Measurements from ENCODE around the gene HOGA1. TPM values are rescaled to one million over a fixed set of nuclear protein-coding genes. Genes with fewer than 3 reads are reported as not detected.

Gene HOGA1
- total and polyA plus RNA-seq, 2 of the 13 experiments (the other 11 are each of a cell fraction or from before 2014, with no cell fraction given): 7.6 to 19.5 TPM

DNA sequence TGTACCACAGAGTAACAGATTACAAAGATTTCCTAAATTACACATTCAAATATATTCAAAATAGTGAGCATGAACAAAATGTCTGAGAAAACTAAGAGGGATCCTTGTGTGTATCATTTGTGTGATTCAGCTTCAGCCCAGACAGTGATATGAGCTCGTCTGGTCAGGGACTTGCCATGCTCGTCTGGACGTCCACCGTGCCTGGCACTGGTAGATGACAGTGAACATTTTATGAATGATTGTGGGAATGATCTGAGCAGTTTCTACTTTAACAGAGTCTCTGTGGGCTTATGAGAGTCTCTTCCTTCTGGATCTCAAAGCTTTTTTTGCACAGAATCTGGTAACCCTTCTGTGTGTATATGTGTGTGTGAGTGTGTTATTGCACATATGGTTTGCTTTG lies 45.8 kb upstream of the HOGA1 start (continued):
- TF ChIP-seq PHF8 (CRISPR knock-in tag; IDR thresholded peaks at IDR 0.05) (no peak), AGO2 (optimal IDR thresholded peaks at IDR 0.05; ENCODE audit: low read depth, low read length) (no peak), FOXJ3 (CRISPR knock-in tag; IDR thresholded peaks at IDR 0.05; ENCODE audit: borderline replicate concordance) (no peak)
- TF ChIP-seq, protein P1, sequence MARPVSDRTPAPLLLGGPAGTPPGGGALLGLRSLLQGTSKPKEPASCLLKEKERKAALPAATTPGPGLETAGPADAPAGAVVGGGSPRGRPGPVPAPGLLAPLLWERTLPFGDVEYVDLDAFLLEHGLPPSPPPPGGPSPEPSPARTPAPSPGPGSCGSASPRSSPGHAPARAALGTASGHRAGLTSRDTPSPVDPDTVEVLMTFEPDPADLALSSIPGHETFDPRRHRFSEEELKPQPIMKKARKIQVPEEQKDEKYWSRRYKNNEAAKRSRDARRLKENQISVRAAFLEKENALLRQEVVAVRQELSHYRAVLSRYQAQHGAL (CRISPR knock-in tag; IDR thresholded peaks at IDR 0.05; ENCODE audit: not compliant biosample characterization): no peak
- TF ChIP-seq, protein P2, sequence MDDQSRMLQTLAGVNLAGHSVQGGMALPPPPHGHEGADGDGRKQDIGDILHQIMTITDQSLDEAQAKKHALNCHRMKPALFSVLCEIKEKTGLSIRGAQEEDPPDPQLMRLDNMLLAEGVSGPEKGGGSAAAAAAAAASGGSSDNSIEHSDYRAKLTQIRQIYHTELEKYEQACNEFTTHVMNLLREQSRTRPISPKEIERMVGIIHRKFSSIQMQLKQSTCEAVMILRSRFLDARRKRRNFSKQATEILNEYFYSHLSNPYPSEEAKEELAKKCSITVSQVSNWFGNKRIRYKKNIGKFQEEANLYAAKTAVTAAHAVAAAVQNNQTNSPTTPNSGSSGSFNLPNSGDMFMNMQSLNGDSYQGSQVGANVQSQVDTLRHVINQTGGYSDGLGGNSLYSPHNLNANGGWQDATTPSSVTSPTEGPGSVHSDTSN (CRISPR knock-in tag; IDR thresholded peaks at IDR 0.05; ENCODE audit: borderline replicate concordance): no peak

DNA sequence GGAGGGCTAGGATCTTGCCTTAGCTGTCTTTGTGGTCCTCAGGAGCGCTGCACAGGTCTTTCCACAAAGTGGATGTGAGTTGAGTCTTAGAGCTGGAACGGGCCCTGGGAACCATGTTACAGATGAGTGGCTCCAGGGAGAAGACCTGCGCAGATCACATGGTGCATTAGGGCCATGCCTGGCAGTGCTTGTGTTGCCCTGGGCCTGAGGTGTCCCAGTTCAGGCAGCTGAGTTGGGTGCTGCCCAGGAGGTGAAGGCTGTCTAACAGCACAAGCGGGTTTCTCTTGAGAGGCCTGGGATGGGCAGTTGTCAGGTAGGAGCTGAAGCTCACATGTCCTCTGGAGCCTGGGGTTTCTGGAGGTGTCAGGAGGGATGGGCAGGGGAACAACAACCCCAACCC lies 45.4 kb upstream of the HOGA1 start:
- 96% methylated on average over 3 of the region's 4 CpGs for WGBS (ENCODE audit: low lambda C conversion rate)
- no peak for FAIRE-seq
- no peaks in the 10 kb centered on the region for H4K20me1 ChIP-seq (ENCODE audit: insufficient read depth, low read length)
- peaks cover 17% of the 10 kb centered on the region for H3K4me1 ChIP-seq (ENCODE audit: insufficient read depth, low read length)
- H3K79me2 ChIP-seq (ENCODE audit: insufficient read depth, low read length): no peaks in the 10 kb centered on the region
- no peak overlapping the region for H3K4me2 ChIP-seq (ENCODE audit: low read depth, low read length)
- ATAC-seq: no peak
- no TSS peak for BruUV-seq (replicated peaks)
- H3K9me3 ChIP-seq (ENCODE audit: low read length): no peaks in the 10 kb centered on the region
- H3K9ac ChIP-seq (ENCODE audit: insufficient read depth, low read depth, low read length): no peak overlapping the region
- no peak for DNase-seq (ENCODE audit: low spot score)
- in situ Hi-C loops (cut with HindIII; ENCODE audit: extremely low pct_ligation_motif_present, low pct_unique_long_range_greater_than_20kb) (no loop called here), intact Hi-C loops (cut with micrococcal nuclease; ENCODE audit: unreplicated experiment) (no loop called here)
- CTCF ChIA-PET (ENCODE audit: low intra/inter-chr PET ratio, low total read pairs): no interaction called here
- no peaks in the 10 kb centered on the region for H3K36me3 ChIP-seq (replicated peaks in 1 of 2; ENCODE audit: control insufficient read depth in 1 of 2, insufficient read depth in 2 of 2, low read length in 2 of 2)
- POLR2A ChIA-PET: no interaction called here
- no peak overlapping the region for H3K4me3 ChIP-seq (replicated peaks in 1 of 3; ENCODE audit: insufficient read depth in 1 of 3, low read depth in 2 of 3, low read length in 3 of 3)
- no peaks in the 10 kb centered on the region for H3K27me3 ChIP-seq (ENCODE audit: control insufficient read depth in 1 of 2, insufficient read depth in 2 of 2, low read length in 2 of 2)
- no peak overlapping the region for H3K27ac ChIP-seq (ENCODE audit: extremely low read length, insufficient read depth, low read length)
- H2AFZ ChIP-seq (ENCODE audit: low read length): no peak overlapping the region
- no peak for TF ChIP-seq NR2C2 (CRISPR knock-in tag; IDR thresholded peaks at IDR 0.05; ENCODE audit: borderline replicate concordance)
- TF ChIP-seq, protein P3, sequence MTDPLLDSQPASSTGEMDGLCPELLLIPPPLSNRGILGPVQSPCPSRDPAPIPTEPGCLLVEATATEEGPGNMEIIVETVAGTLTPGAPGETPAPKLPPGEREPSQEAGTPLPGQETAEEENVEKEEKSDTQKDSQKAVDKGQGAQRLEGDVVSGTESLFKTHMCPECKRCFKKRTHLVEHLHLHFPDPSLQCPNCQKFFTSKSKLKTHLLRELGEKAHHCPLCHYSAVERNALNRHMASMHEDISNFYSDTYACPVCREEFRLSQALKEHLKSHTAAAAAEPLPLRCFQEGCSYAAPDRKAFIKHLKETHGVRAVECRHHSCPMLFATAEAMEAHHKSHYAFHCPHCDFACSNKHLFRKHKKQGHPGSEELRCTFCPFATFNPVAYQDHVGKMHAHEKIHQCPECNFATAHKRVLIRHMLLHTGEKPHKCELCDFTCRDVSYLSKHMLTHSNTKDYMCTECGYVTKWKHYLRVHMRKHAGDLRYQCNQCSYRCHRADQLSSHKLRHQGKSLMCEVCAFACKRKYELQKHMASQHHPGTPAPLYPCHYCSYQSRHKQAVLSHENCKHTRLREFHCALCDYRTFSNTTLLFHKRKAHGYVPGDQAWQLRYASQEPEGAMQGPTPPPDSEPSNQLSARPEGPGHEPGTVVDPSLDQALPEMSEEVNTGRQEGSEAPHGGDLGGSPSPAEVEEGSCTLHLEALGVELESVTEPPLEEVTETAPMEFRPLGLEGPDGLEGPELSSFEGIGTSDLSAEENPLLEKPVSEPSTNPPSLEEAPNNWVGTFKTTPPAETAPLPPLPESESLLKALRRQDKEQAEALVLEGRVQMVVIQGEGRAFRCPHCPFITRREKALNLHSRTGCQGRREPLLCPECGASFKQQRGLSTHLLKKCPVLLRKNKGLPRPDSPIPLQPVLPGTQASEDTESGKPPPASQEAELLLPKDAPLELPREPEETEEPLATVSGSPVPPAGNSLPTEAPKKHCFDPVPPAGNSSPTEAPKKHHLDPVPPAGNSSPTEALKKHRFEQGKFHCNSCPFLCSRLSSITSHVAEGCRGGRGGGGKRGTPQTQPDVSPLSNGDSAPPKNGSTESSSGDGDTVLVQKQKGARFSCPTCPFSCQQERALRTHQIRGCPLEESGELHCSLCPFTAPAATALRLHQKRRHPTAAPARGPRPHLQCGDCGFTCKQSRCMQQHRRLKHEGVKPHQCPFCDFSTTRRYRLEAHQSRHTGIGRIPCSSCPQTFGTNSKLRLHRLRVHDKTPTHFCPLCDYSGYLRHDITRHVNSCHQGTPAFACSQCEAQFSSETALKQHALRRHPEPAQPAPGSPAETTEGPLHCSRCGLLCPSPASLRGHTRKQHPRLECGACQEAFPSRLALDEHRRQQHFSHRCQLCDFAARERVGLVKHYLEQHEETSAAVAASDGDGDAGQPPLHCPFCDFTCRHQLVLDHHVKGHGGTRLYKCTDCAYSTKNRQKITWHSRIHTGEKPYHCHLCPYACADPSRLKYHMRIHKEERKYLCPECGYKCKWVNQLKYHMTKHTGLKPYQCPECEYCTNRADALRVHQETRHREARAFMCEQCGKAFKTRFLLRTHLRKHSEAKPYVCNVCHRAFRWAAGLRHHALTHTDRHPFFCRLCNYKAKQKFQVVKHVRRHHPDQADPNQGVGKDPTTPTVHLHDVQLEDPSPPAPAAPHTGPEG (CRISPR knock-in tag; IDR thresholded peaks at IDR 0.05): no peak
- no peak for TF ChIP-seq ZFYVE20 (CRISPR knock-in tag; IDR thresholded peaks at IDR 0.05; ENCODE audit: borderline replicate concordance, low read depth)
- no peak for TF ChIP-seq STAT5B (CRISPR knock-in tag; IDR thresholded peaks at IDR 0.05)
- no peak for TF ChIP-seq RFXAP (CRISPR knock-in tag; IDR thresholded peaks at IDR 0.05; ENCODE audit: borderline replicate concordance)
- TF ChIP-seq, protein P4, sequence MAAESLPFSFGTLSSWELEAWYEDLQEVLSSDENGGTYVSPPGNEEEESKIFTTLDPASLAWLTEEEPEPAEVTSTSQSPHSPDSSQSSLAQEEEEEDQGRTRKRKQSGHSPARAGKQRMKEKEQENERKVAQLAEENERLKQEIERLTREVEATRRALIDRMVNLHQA (CRISPR knock-in tag; IDR thresholded peaks at IDR 0.05): no peak
- TF ChIP-seq KLF16 (CRISPR knock-in tag; IDR thresholded peaks at IDR 0.05): no peak
- TF ChIP-seq SIN3B (IDR thresholded peaks at IDR 0.05; ENCODE audit: low read length): no peak
- no peak for TF ChIP-seq NR3C1 (CRISPR knock-in tag; IDR thresholded peaks at IDR 0.05)

Measured in HepG2 (cell line).